K562 (cell line): ENCODE data around the gene MPC2. TPM values are rescaled to one million over a fixed set of nuclear protein-coding genes. Genes with fewer than 3 reads are reported as not detected.

Experiments used
- CBX2 ChIP-seq: fragments of 200-600 bp; sonication (generic); IDR thresholded peaks from one replicate; pipeline ENCODE4 v1.6.1; 2012; ENCODE audit warnings: mild to moderate bottlenecking, low read length, inconsistent platforms; ENCODE audit not compliant: insufficient read depth, poor library complexity, severe bottlenecking
- CCNT2 ChIP-seq: IDR thresholded peaks from 2 replicates; pipeline ENCODE4 v1.6.1; 2011; ENCODE audit warnings: borderline replicate concordance, low read depth, mild to moderate bottlenecking, moderate library complexity, mixed read lengths, low read length; ENCODE audit not compliant: insufficient read length; ENCODE audit errors: extremely low read depth
- DEAF1 ChIP-seq: fragments of 450-650 bp; formaldehyde crosslinking; IDR thresholded peaks from 2 replicates; pipeline ENCODE4 v1.4.0; 2020; ENCODE audit warnings: mild to moderate bottlenecking, moderate library complexity
- HINFP ChIP-seq: fragments of 450-650 bp; conservative IDR thresholded peaks from 2 replicates; pipeline ENCODE4 v1.6.1; 2016; ENCODE audit warnings: missing genetic modification characterization, low read depth, mild to moderate bottlenecking, control low read depth, missing compliant biosample characterization
- MYC ChIP-seq, 2 experiments: fragments of 250-450 bp in 1 of 2; sonication (Bioruptor Pico) in 1 of 2; IDR thresholded peaks; 2 replicates each; pipeline versions ENCODE4 v1.5.1 to v1.6.1; 2012 to 2021; ENCODE audit warnings: low read depth in 2 of 2, borderline replicate concordance in 1 of 2, improper control_type of control experiment in 1 of 2, low read length in 1 of 2, mild to moderate bottlenecking in 1 of 2, moderate library complexity in 1 of 2
- PATZ1 ChIP-seq: fragments of 250-450 bp; sonication (Bioruptor Pico); IDR thresholded peaks from 2 replicates; pipeline ENCODE4 v1.5.0; 2020; ENCODE audit warnings: mild to moderate bottlenecking, borderline replicate concordance
- PHTF2 ChIP-seq: fragments of 250-450 bp; sonication (Bioruptor Pico); IDR thresholded peaks from 2 replicates; pipeline ENCODE4 v1.5.0; 2021; ENCODE audit warnings: mild to moderate bottlenecking
- SMARCA4 ChIP-seq: fragments of 450-650 bp; IDR thresholded peaks from 2 replicates; pipeline ENCODE4 v1.6.1; 2016
- SPI1 ChIP-seq: IDR thresholded peaks from 2 replicates; pipeline ENCODE4 v1.6.1; 2011; ENCODE audit warnings: low read depth, low read length, control low read depth, borderline replicate concordance
- TAF1 ChIP-seq: IDR thresholded peaks from 2 replicates; pipeline ENCODE4 v1.6.1; 2011; ENCODE audit warnings: mild to moderate bottlenecking, low read length, moderate library complexity; ENCODE audit not compliant: insufficient read depth, control insufficient read depth, severe bottlenecking; ENCODE audit errors: extremely low read depth
- ZNF212 ChIP-seq: fragments of 450-650 bp; formaldehyde crosslinking; IDR thresholded peaks from 2 replicates; pipeline ENCODE4 v1.4.0; 2020; ENCODE audit warnings: mild to moderate bottlenecking
- polyA plus RNA-seq, 8 experiments: library from polyadenylated mRNA; depleted of rRNA in 4 of 8; stranded (reverse) in 5 of 8; unstranded in 3 of 8; fragments of >200 nt; fragmentation: Nextera tagmentation in 2 of 8; fragmentation: Illumina TruSeq in 1 of 8; extraction: Ambion mirVana in 2 of 8; extraction: Trizol in 1 of 8; gene quantifications; 2 replicates each; pipeline versions ENCODE4 v1.2.1 to v1.2.3, GENCODE V29; 2011 to 2014; ENCODE audit warnings: inconsistent platforms in 1 of 8, missing spikeins in 1 of 8
- total RNA-seq, 7 experiments: library from RNA; depleted of rRNA in 6 of 7; stranded (reverse); fragments of >200 nt in 6 of 7; fragmentation: Illumina TruSeq in 2 of 7; extraction: Trizol in 2 of 7; gene quantifications; 2 replicates each; pipeline versions ENCODE4 v1.2.1 to v1.2.3, GENCODE V29; 2011 to 2021; ENCODE audit warnings: low replicate concordance in 1 of 7
- TF ChIP-seq, protein P1 (sequence below): sonication (generic); formaldehyde crosslinking; IDR thresholded peaks from 2 replicates; pipeline ENCODE4 v1.9.0; 2022; ENCODE audit warnings: mild to moderate bottlenecking, missing genetic modification reagents
- TF ChIP-seq, protein P2 (sequence below), 2 experiments: fragments of 450-650 bp in 1 of 2; sonication (generic) in 1 of 2; formaldehyde crosslinking in 1 of 2; IDR thresholded peaks in 1 of 2; conservative IDR thresholded peaks in 1 of 2; 2 replicates each; pipeline versions ENCODE4 v1.6.1 to v1.8.1; 2016 to 2023; ENCODE audit warnings: mild to moderate bottlenecking in 2 of 2, moderate library complexity in 2 of 2, inconsistent platforms in 1 of 2, missing genetic modification reagents in 1 of 2
- TF ChIP-seq, protein P3 (sequence below): IDR thresholded peaks from 2 replicates; pipeline ENCODE4 v1.6.1; 2012; ENCODE audit warnings: low read depth, low read length, improper control_type of control experiment, borderline replicate concordance
- TF ChIP-seq, protein P4 (sequence below): fragments of 250-450 bp; sonication (Bioruptor Pico); IDR thresholded peaks from 2 replicates; pipeline ENCODE4 v1.8.0; 2021; ENCODE audit warnings: moderate library complexity, mild to moderate bottlenecking, inconsistent platforms

MPC2 gene
- total and polyA plus RNA-seq, 9 of the 15 experiments (the other 6 are each of a cell fraction or from before 2014, with no cell fraction given) = 70.7 to 179 (median 144) TPM

- TF ChIP-seq HINFP (no peak), SPI1 (peak; percentile 49; the same call in 1 of the 2 replicates), SMARCA4 (peak; percentile 64), CBX2 (no peak), ZNF212 (CRISPR knock-in tag) (no peak), CCNT2 (peak; percentile 49), TAF1 (peak; percentile 98), MYC (IDR thresholded peaks at IDR 0.05; ENCODE audit: low read depth, low read length) (no peak; the same call in 1 of the 2 replicates), MYC (CRISPR knock-in tag; IDR thresholded peaks at IDR 0.05; ENCODE audit: borderline replicate concordance, low read depth) (no peak), DEAF1 (no peak), PHTF2 (CRISPR knock-in tag) (no peak), PATZ1 (CRISPR knock-in tag) (no peak)
- TF ChIP-seq, protein P1, sequence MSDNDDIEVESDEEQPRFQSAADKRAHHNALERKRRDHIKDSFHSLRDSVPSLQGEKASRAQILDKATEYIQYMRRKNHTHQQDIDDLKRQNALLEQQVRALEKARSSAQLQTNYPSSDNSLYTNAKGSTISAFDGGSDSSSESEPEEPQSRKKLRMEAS (CRISPR knock-in tag) = no peak
- TF ChIP-seq, protein P2, sequence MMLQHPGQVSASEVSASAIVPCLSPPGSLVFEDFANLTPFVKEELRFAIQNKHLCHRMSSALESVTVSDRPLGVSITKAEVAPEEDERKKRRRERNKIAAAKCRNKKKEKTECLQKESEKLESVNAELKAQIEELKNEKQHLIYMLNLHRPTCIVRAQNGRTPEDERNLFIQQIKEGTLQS (IDR thresholded peaks at IDR 0.05) = no peak
- TF ChIP-seq, protein P2 (CRISPR knock-in tag; conservative IDR thresholded peaks at IDR 0.05) = no peak
- TF ChIP-seq, protein P3, sequence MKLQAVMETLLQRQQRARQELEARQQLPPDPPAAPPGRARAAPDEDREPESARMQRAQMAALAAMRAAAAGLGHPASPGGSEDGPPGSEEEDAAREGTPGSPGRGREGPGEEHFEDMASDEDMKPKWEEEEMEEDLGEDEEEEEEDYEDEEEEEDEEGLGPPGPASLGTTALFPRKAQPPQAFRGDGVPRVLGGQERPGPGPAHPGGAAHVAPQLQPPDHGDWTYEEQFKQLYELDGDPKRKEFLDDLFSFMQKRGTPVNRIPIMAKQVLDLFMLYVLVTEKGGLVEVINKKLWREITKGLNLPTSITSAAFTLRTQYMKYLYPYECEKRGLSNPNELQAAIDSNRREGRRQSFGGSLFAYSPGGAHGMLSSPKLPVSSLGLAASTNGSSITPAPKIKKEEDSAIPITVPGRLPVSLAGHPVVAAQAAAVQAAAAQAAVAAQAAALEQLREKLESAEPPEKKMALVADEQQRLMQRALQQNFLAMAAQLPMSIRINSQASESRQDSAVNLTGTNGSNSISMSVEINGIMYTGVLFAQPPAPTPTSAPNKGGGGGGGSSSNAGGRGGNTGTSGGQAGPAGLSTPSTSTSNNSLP = no peak
- TF ChIP-seq, protein P4, sequence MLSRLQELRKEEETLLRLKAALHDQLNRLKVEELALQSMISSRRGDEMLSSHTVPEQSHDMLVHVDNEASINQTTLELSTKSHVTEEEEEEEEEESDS (CRISPR knock-in tag) = no peak
Observed at GRCh38 chr1:167936930-167937708, at the start of gene MPC2 (continued).
